HG03457 (cell line): ENCODE data around the gene CLINT1.
"Not testable (repeated sequence)": the region's sequence is repeated elsewhere in the genome, so short reads cannot be mapped to it uniquely, and the experiment has no call there.

Experiments used
- ATAC-seq: cut with Tn5 transposase; IDR thresholded peaks from one replicate; pipeline ENCODE4 v1.9.1; 2021; ENCODE audit warnings: moderate number of reproducible peaks; ENCODE audit not compliant: unreplicated experiment

CLINT1 gene

GRCh38 chr5:157864067-157864466, 5.1 kb upstream of the CLINT1 start:
- no peak for ATAC-seq

GRCh38 chr5:157862183-157862851, 3.4 kb upstream of the CLINT1 start:
- no peak for ATAC-seq

GRCh38 chr5:157860898-157861890, 2.2 kb upstream of the CLINT1 start:
- ATAC-seq: peak; percentile 69

- no peak for ATAC-seq
Measured at GRCh38 chr5:157859227-157859575, 256 bp upstream of the CLINT1 start.

- ATAC-seq: no peak
Measured at GRCh38 chr5:157857816-157858526, 974 bp downstream of the CLINT1 start.

- ATAC-seq: no peak
Measured at GRCh38 chr5:157855404-157855994, 3.4 kb downstream of the CLINT1 start.

- ATAC-seq: not testable (repeated sequence)
Measured at GRCh38 chr5:157853365-157853764, 5.6 kb downstream of the CLINT1 start.

- ATAC-seq: no peak
Measured at GRCh38 chr5:157845914-157846598, 12.9 kb downstream of the CLINT1 start.

- ATAC-seq: no peak
Measured at GRCh38 chr5:157842787-157843186, 16.2 kb downstream of the CLINT1 start.

- ATAC-seq: no peak
Measured at GRCh38 chr5:157842185-157842584, 16.8 kb downstream of the CLINT1 start.

- no peak for ATAC-seq
Measured at GRCh38 chr5:157839157-157839795, 19.7 kb downstream of the CLINT1 start.

GRCh38 chr5:157836121-157836753, 22.7 kb downstream of the CLINT1 start:
- ATAC-seq: no peak

- ATAC-seq: no peak
Measured at GRCh38 chr5:157835041-157835440, 23.9 kb downstream of the CLINT1 start.

- no peak for ATAC-seq
Measured at GRCh38 chr5:157828944-157829639, 29.9 kb downstream of the CLINT1 start.

GRCh38 chr5:157828105-157828943, 30.6 kb downstream of the CLINT1 start:
- ATAC-seq: no peak

GRCh38 chr5:157827423-157827822, 31.5 kb downstream of the CLINT1 start:
- no peak for ATAC-seq

- no peak for ATAC-seq
Measured at GRCh38 chr5:157823655-157824054, 35.3 kb downstream of the CLINT1 start.
